K562 (cell line): Measurements from ENCODE around the gene DKC1.

Source experiments
- ATF1 ChIP-seq, 2 experiments: fragments of 450-650 bp in 1 of 2; IDR thresholded peaks; 2 replicates each; pipeline ENCODE4 v1.6.1; 2016; ENCODE audit warnings: missing compliant biosample characterization in 1 of 2, missing genetic modification characterization in 1 of 2
- BACH1 ChIP-seq: fragments of 200-800 bp; sonication (Bioruptor generic); IDR thresholded peaks from 2 replicates; pipeline ENCODE4 v1.6.1; 2016; ENCODE audit warnings: missing genetic modification characterization, missing compliant biosample characterization
- BHLHE40 ChIP-seq: IDR thresholded peaks from 2 replicates; pipeline ENCODE4 v1.6.1; 2011; ENCODE audit warnings: low read length, improper control_type of control experiment
- CEBPB ChIP-seq: fragments of 450-650 bp; IDR thresholded peaks from 2 replicates; pipeline ENCODE4 v1.6.1; 2016; ENCODE audit warnings: missing genetic modification characterization, missing compliant biosample characterization
- ELK1 ChIP-seq: sonication (generic); formaldehyde crosslinking; IDR thresholded peaks from 2 replicates; pipeline ENCODE4 v1.8.1; 2022; ENCODE audit warnings: missing genetic modification reagents
- HDGF ChIP-seq: fragments of 450-650 bp; IDR thresholded peaks from 2 replicates; pipeline ENCODE4 v1.6.1; 2016
- LARP7 ChIP-seq: fragments of 450-650 bp; IDR thresholded peaks from 2 replicates; pipeline ENCODE4 v1.6.1; 2016
- NFE2L1 ChIP-seq: fragments of 450-650 bp; IDR thresholded peaks from 2 replicates; pipeline ENCODE4 v1.6.1; 2016; ENCODE audit warnings: missing genetic modification characterization, low read depth, mild to moderate bottlenecking, missing compliant biosample characterization, moderate library complexity, borderline replicate concordance
- NFIX ChIP-seq: fragments of 250-450 bp; sonication (Bioruptor Pico); IDR thresholded peaks from 2 replicates; pipeline ENCODE4 v1.4.0; 2020; ENCODE audit warnings: low read depth, mild to moderate bottlenecking, moderate library complexity
- SMARCE1 ChIP-seq: fragments of 450-650 bp; IDR thresholded peaks from 2 replicates; pipeline ENCODE4 v1.7.1; 2016; ENCODE audit warnings: mild to moderate bottlenecking
- TBP ChIP-seq: optimal IDR thresholded peaks from 2 replicates; pipeline ENCODE3; 2011; ENCODE audit warnings: low read depth, low read length, improper control_type of control experiment
- ZBED1 ChIP-seq: IDR thresholded peaks from 2 replicates; pipeline ENCODE4 v1.6.1; 2014
- ZFP36 ChIP-seq: fragments of 150-350 bp; IDR thresholded peaks from 2 replicates; pipeline ENCODE4 v1.6.1; 2018; ENCODE audit warnings: low read length, low read depth; ENCODE audit not compliant: partially characterized antibody
- TF ChIP-seq, protein P1 (sequence below): fragments of 450-650 bp; IDR thresholded peaks from 2 replicates; pipeline ENCODE4 v1.7.1; 2018; ENCODE audit warnings: mild to moderate bottlenecking, low read depth; ENCODE audit not compliant: partially characterized antibody

DNA sequence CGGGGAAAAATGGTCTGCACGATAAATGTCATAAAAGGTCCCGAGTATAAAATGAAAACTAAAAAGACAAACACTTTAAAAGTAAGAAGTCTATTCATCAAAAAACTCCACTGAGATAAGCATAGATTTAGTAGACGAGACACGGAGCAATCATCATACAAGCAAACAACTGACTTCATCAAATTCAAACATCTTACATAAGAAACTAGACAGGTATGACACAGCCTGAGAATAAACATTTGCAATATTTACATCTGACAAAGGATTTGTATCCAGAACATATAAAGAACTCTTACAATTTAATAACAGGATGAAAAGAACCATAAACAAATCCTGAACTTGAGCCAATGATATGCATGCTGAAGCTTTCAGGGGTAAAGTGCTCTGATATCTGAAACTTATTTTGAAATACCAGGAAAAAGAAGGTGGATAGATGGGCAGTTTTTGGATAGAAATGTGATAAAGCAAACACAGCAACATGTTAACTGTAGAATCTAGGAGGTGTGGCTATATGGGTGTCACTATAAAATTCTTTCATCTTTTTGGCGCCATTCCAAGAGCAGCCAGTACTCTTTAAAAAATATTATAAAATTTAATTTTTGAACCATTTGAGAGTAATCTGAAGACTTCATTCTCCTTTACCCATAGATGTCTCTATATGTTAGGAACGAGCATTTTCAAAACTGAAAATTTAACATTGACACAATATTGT is 30.6 kb downstream of the DKC1 start:
- no peak for TF ChIP-seq TBP
- no peak for TF ChIP-seq HDGF
- TF ChIP-seq BACH1 = no peak
- no peak for TF ChIP-seq ZBED1
- TF ChIP-seq NFIX (CRISPR knock-in tag) = 0 out of 2 replicates have a peak, but pooled peaks have one; percentile 27
- no peak for TF ChIP-seq SMARCE1
- no peak for TF ChIP-seq LARP7
- TF ChIP-seq BHLHE40 = no peak
- TF ChIP-seq ATF1 (CRISPR knock-in tag; IDR thresholded peaks at IDR 0.05) = no peak
- no peak for TF ChIP-seq ATF1 (tag; IDR thresholded peaks at IDR 0.05)
- no peak for TF ChIP-seq ELK1 (CRISPR knock-in tag)
- TF ChIP-seq, protein P1, sequence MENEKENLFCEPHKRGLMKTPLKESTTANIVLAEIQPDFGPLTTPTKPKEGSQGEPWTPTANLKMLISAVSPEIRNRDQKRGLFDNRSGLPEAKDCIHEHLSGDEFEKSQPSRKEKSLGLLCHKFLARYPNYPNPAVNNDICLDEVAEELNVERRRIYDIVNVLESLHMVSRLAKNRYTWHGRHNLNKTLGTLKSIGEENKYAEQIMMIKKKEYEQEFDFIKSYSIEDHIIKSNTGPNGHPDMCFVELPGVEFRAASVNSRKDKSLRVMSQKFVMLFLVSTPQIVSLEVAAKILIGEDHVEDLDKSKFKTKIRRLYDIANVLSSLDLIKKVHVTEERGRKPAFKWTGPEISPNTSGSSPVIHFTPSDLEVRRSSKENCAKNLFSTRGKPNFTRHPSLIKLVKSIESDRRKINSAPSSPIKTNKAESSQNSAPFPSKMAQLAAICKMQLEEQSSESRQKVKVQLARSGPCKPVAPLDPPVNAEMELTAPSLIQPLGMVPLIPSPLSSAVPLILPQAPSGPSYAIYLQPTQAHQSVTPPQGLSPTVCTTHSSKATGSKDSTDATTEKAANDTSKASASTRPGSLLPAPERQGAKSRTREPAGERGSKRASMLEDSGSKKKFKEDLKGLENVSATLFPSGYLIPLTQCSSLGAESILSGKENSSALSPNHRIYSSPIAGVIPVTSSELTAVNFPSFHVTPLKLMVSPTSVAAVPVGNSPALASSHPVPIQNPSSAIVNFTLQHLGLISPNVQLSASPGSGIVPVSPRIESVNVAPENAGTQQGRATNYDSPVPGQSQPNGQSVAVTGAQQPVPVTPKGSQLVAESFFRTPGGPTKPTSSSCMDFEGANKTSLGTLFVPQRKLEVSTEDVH = no peak
- TF ChIP-seq CEBPB (tag) = no peak
- no peak for TF ChIP-seq NFE2L1
- TF ChIP-seq ZFP36 = no peak
